ENCODE results near the gene LAGE3. TPM values are rescaled to one million over a fixed set of nuclear protein-coding genes. Genes with fewer than 3 reads are reported as not detected.

Gene LAGE3
- 10 to 100 TPM in 5 of 6 donors, 1 to 10 TPM in 1; 9.5 to 19.6 (median 12.7) TPM for total RNA-seq
- 10 to 100 TPM; 10.1 to 15.2 TPM for polyA plus RNA-seq

DNA sequence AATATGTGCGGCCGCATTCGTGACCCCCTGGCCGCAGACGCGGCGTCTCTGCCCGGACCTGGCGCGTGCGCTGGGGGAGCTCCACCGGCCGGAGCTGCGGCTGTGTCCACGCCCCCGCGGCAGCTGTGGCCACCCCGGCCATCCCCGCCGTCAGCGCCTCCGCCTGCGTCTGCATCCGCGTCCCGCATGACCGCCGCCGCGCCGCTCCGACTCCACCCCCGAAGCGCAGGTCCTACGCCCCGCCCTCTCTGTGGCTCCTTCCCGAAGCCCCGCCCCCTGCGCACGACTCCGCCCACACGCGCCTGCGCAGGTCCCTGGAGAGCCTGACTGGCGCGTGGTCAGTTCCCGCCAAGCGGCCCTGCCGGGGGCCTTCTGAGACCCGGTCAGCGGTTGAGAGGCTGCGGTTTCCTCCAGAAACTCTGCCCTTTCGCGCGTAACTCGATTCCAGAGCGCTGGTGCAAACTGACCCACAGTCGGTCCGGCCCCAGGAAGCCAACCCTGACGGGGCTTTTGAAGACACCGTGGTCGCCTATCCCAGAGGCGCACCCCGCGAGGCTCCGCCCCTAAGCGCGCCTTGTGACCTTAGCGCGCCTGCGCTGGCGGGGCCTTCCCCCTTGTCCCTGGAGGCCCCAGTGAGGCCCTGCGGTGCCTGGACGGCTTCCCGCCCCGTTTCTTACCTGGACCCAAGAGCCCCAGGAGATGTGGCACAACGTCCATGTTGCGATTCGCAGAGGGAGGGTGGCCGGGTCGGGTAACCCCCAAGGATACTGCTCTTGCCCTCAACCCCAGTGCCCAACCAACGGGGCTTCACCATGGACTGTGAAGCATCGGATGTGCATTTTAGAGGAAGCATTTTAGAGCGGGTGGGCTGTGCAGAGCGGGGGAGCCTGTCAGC is at the start of gene LAGE3:
Gene LAGE3, minus strand, starts transcription at position 554 of the 895 bp plus-strand sequence. Its CDS starts 366 bp downstream, at position 188.
- intact Hi-C loops (cut with DNase I) = no loop called here
- DNase-seq = peak; percentile 89 to 98 (median 96)
- no peak for FAIRE-seq

GRCh38 chrX:154526901-154527675 is 48.0 kb upstream of the LAGE3 start:
- peak in 2 of 4 donors; percentile 8 to 29 for TF ChIP-seq CTCF (IDR thresholded peaks at IDR 0.05)
- intact Hi-C loops (cut with DNase I) = no loop called here
- DNase-seq = peak; percentile 71 to 82 (median 76)
- Histone ChIP-seq H3K4me3 (peak overlapping the region in 1 of 4 donors; percentile 34), H3K9me3 (no peaks in the 10 kb centered on the region), H3K27me3 (no peaks in the 10 kb centered on the region), H3K36me3 (no peaks in the 10 kb centered on the region), H3K27ac (peak overlapping the region; percentile 16 to 78 (median 56)), H3K4me1 (peaks cover 0 to 2% (median 0%) of the 10 kb centered on the region in 3 donors)
- FAIRE-seq = no peak
- ATAC-seq = peak; percentile 90 to 98 (median 94)
- 3 to 18% methylated on average over 14 to 15 of the region's 15 CpGs for WGBS, 2 donors

More for the DNA sequence above, at the start of gene LAGE3:
- Histone ChIP-seq H3K36me3 (no peaks in the 10 kb centered on the region), H3K4me3 (peak within 1 kb of the TSS in 3 of 4 donors; percentile 15 to 41 (median 38)), H3K27me3 (peaks cover 0 to 8% (median 0%) of the 10 kb centered on the region in 4 donors), H3K9me3 (no peaks in the 10 kb centered on the region), H3K4me1 (no peaks in the 10 kb centered on the region), H3K27ac (peak within 1 kb of the TSS; percentile 42 to 71 (median 62))
- 4 to 32% methylated on average over 76 to 85 of the region's 85 CpGs for WGBS, 2 donors
- ATAC-seq = peak; percentile 93 to 98 (median 95)
- no peak for TF ChIP-seq CTCF (IDR thresholded peaks at IDR 0.05)

GRCh38 chrX:154525606-154526490 is 46.8 kb upstream of the LAGE3 start:
- H3K4me3 ChIP-seq = no peak overlapping the region
- H3K4me1 ChIP-seq = peaks cover 0 to 2% (median 0%) of the 10 kb centered on the region in 3 donors
- H3K27ac ChIP-seq = no peak overlapping the region
- ATAC-seq (no peak), FAIRE-seq (no peak), DNase-seq (no peak)
- intact Hi-C loops (cut with DNase I) = no loop called here
- no peak for TF ChIP-seq CTCF (IDR thresholded peaks at IDR 0.05)
- no peaks in the 10 kb centered on the region for H3K27me3 ChIP-seq
- H3K9me3 ChIP-seq = no peaks in the 10 kb centered on the region
- H3K36me3 ChIP-seq = no peaks in the 10 kb centered on the region
- WGBS, 2 donors = 80 to 82% methylated on average over 14 of the region's 14 CpGs

GRCh38 chrX:154519389-154519788 is 40.3 kb upstream of the LAGE3 start:
- H3K27ac ChIP-seq = no peak overlapping the region
- no peak for ATAC-seq

More at GRCh38 chrX:154519389-154519788, 40.3 kb upstream of the LAGE3 start:
- no peaks in the 10 kb centered on the region for H3K9me3 ChIP-seq
- no peak overlapping the region for H3K4me3 ChIP-seq
- H3K36me3 ChIP-seq = no peaks in the 10 kb centered on the region
- intact Hi-C loops (cut with DNase I) = no loop called here
- TF ChIP-seq CTCF (IDR thresholded peaks at IDR 0.05) = no peak
- no peak for FAIRE-seq
- H3K27me3 ChIP-seq = no peaks in the 10 kb centered on the region
- no peaks in the 10 kb centered on the region for H3K4me1 ChIP-seq
- 89 to 94% methylated on average over 8 of the region's 8 CpGs for WGBS, 2 donors
- DNase-seq = no peak

All from pancreas (tissue), 10 donors.